HG02588 (cell line): ENCODE results near the gene WDR31.
"Not testable (repeated sequence)": the region's sequence is repeated elsewhere in the genome, so short reads cannot be mapped to it uniquely, and the experiment has no call there.

Source experiments
- ATAC-seq: cut with Tn5 transposase; IDR thresholded peaks from one replicate; pipeline ENCODE4 v1.9.1; 2021; ENCODE audit warnings: mild to moderate bottlenecking, moderate library complexity; ENCODE audit not compliant: unreplicated experiment

The WDR31 gene

GRCh38 chr9:113298924-113299770, 40.9 kb downstream of the WDR31 start:
- no peak for ATAC-seq

- ATAC-seq = no peak
Measured at GRCh38 chr9:113298311-113298710, 41.8 kb downstream of the WDR31 start.

DNA sequence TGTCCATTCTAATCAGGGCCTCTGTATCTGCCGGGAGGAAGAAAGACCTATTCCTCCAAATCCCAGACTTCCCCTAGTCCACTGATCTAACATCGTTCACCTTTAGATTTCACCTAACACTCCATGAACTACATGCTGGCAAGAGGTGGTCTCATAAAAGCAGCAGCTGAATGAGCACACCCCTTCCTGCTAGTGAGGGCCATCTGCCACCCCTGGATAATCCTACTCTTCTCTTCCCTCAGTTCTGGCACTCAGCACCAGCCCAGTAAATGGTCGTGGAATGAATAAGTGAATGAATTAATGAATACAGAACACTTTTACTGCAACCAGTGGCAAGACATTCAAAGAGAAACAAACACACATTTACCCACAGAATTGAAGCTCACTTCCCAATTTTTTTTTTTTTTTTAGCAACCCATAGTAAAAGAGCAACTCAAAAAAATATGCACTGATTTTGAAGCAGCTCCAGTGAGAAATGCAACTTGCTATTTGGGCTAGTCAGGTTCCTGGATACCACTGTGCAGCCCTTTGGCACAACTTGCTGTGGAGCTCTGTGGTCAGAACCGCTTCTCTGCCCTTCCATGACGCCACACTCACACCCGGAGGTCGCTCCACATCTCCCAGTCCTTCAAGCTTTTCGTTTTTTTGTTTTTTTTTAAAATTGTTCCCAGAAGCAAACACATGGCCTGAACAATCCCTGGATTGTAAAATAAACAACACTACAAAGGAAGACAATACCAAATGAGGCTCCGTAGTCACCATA, 43.1 kb downstream of the WDR31 start:
- ATAC-seq = no peak

DNA sequence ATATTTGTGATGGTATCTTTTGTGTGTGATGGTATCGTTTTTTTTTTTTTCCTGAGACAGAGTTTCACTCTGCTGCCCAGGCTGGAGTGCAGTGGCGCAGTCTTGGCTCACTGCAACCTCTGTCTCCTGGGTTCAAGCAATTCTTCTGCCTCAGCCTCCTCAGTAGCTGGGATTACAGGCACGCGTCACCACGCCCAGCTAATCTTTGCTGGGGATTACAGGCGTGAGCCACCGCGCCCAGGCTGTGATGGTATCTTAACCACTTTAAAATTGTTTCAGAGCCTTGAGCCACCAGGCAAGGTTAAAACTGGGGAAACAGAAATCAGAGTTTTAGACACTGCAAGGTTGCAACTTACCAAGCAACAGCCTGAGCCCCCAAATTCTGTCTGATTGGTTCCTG, 43.8 kb downstream of the WDR31 start:
- not testable (repeated sequence) for ATAC-seq

DNA sequence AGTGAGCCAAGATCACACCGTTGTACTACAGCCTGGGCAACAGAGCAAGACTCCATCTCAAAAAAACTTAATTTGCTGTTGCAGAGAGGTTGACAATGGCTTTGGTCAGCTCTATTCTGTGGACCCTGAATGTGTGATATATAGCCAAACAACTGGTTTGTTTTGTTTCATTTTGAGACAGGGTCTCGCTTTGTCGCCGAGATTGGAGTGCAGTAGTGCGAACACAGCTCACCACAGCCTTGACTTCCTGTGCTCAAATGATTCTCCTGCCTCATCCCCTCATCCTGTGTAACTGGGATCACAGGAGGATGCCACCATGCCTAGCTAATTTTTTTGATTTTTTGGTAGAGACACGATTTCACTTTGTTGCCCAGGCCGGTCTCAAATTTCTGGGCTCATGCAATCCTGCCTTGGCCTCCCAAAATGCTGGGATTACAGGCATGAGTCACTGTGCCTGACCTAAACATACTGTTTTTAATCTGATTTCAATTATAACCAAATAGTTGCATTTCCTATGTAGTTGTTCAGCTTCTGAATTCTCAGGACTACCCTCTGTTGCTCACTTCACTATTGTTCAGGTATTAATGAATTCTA, 46.7 kb downstream of the WDR31 start:
- no peak for ATAC-seq

GRCh38 chr9:113290052-113290607, 49.9 kb downstream of the WDR31 start:
- ATAC-seq = no peak

GRCh38 chr9:113289091-113289490, 51.0 kb downstream of the WDR31 start:
- ATAC-seq = no peak

- ATAC-seq = no peak
Measured at GRCh38 chr9:113281356-113281755, 58.7 kb downstream of the WDR31 start.

DNA sequence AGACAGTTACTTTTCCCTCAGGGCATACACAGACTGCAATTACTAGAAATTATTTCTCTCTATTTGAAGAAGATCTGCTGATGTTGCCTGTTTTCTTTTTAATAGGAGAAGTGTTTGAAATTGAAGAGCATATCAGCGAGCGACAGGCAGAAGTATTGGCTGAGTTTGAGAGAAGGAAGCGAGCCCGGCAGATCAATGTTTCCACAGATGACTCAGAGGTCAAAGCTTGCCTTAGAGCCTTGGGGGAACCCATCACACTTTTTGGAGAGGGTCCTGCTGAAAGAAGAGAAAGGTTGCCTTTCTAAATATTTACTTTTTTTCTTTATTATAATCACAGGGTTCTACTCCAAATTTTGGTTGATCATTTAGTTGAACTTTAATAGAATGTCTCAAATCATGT, 61.2 kb downstream of the WDR31 start:
- no peak for ATAC-seq

DNA sequence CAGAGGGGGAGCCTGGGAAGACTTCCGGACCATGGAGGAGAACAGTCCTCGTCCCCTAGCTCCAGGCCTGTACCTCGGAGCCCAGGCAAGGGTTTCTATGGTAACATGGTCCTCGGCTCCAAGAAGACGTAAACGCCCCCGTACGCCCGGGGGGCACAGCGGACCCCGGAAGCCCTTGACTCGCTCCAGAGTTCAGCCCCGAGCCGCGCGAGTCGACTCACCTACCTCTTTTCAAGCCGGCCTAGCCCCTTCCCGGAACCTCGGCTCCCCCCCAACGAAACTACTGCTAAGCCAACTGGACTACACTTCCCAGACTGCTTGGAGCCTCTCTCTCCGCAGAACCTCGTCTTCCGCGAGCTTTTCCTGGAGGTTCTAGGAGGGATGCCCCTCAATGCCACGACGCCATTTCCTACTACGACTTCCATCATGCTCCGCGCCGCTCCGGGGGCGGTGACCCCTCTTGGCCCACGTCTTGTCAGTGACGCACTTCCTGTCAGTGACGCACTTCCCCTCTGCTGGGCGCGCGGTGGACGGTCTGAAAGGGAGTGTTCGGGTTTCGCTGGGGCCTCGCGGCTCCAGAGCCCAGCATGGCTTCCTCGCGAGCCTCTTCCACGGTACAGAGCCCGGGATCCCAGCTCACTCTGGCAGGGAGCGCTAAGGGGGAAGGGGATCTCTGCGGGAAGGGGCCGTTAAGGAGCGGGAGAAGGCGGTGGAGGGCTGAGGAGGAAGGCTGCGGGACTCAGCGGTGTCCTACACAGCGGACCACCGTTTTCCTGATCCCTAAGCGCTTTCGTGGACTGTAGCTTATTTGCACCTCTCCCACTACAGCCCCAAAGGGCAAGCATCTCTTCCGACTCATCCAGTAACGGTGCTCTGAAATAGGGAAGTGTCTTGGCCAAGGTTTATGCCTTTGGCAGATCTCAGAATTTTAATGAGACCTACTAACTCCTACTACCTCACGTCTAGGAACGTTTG, 64.6 kb downstream of the WDR31 start, which contains the start of the genes CDC26 and PRPF4:
Gene CDC26, minus strand, starts transcription at position 416 of the 975 bp plus-strand sequence. CDS start 3,065 bp downstream, outside the sequence.
Gene PRPF4, plus strand, starts transcription at position 502 of the 975 bp plus-strand sequence. Its CDS starts 86 bp downstream, at position 588.
- peak; percentile 99 for ATAC-seq

DNA sequence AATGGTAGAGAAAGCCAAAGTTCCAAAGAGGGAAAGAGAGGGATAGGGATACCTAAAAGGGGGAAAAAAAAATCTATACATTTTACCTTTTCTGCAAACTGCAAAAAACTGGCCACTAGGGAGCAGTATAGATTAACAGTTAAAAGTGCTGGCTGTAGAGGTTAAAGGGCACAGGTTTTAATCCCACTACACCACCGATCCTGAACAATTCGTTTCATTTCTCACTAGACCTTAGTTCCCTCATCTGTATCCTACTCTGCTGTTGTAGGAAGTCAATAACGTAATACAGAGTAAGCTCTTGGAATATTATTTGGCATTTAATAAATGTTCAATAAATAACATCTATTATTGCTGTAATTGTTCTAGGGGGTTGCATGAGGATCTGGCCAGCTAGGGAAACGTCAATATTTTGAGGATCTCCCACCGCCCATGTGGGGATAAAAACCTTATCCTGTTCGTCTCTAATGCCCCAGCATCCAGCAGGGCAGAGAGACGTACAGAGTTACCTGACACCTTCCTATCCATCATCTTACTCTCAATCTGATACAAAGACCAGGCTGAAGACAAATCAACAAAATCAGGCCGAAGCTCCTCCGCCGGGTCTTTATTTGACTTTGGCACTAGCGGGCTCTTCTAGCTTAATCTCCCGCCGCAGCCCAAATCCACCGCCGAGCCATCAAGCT, 65.5 kb downstream of the WDR31 start:
- peak; percentile 4 for ATAC-seq

- ATAC-seq = no peak
Measured at GRCh38 chr9:113269871-113270270, 70.2 kb downstream of the WDR31 start.

- no peak for ATAC-seq
Measured at GRCh38 chr9:113269355-113269754, 70.7 kb downstream of the WDR31 start.

DNA sequence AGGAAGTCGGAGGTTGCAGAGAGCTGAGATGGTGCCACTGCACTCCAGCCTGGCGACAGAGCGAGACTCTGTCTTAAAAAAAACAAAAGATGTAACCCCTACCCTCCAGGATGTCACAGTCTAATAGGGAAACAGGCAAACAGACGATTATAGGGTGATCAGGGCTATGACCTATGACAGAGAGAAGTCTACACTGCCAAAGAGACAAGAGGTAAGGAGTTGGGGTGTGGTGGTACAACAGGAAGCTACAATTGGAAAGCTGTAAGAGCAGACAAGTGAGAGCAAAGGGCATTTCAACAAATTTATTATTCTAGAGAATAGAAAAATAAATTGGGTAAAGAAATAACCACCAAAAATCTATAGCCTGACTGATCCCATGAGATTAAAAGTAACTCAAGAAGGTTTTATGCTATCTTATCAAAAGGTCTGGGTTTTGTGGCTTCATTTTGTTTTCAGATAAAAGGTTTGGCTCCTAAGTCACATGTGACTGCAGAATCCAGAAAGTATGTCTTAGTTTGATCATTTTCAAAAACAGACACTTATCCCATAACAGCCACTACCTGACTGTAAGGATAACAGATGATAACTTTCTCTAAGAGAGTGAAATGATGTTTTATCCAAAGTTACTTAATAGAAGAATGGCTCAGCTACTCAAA, 72.0 kb downstream of the WDR31 start:
- no peak for ATAC-seq

- no peak for ATAC-seq
Measured at GRCh38 chr9:113266174-113266573, 73.9 kb downstream of the WDR31 start.
